Osteocyte (in vitro differentiated cells): ENCODE data around the gene NDUFA3. TPM values are rescaled to one million over a fixed set of nuclear protein-coding genes. Genes with fewer than 3 reads are reported as not detected.

Experiments
- DNase-seq: peaks from one replicate; pipeline ENCODE4 v3.0.0; 2021; ENCODE audit warnings: mixed read lengths; ENCODE audit not compliant: unreplicated experiment; ENCODE audit errors: extremely low spot score
- H3K27ac Mint-ChIP-seq: one replicate; pipeline ENCODE4 v1.8.0; 2021; ENCODE audit warnings: mild to moderate bottlenecking, mixed read lengths; ENCODE audit not compliant: unreplicated experiment
- H3K27me3 Mint-ChIP-seq: one replicate; pipeline ENCODE4 v1.8.0; 2021; ENCODE audit warnings: mixed read lengths; ENCODE audit not compliant: unreplicated experiment
- H3K36me3 Mint-ChIP-seq: one replicate; pipeline ENCODE4 v1.8.0; 2021; ENCODE audit warnings: mixed read lengths; ENCODE audit not compliant: unreplicated experiment
- H3K4me1 Mint-ChIP-seq: one replicate; pipeline ENCODE4 v1.8.0; 2021; ENCODE audit warnings: mixed read lengths; ENCODE audit not compliant: unreplicated experiment
- H3K4me3 Mint-ChIP-seq: one replicate; pipeline ENCODE4 v1.8.0; 2021; ENCODE audit warnings: mild to moderate bottlenecking, moderate library complexity, mixed read lengths; ENCODE audit not compliant: unreplicated experiment
- H3K9me3 Mint-ChIP-seq: one replicate; pipeline ENCODE4 v1.8.0; 2021; ENCODE audit warnings: mixed read lengths; ENCODE audit not compliant: unreplicated experiment
- long read RNA-seq: library from polyadenylated mRNA; unstranded; transcript quantifications from one replicate; pipeline ENCODE4 v2.0.0, GENCODE V29; 2021
- total RNA-seq: library from RNA; stranded (reverse); gene quantifications from 2 replicates; pipeline ENCODE4 v1.2.1, GENCODE V29; 2021
- TF ChIP-seq, protein P1 (sequence below): fragments of 200-600 bp; sonication (generic); IDR thresholded peaks from 2 replicates; pipeline ENCODE4 v1.5.0; 2021; ENCODE audit warnings: antibody characterized with exemption, mild to moderate bottlenecking, moderate library complexity

Gene NDUFA3
- total RNA-seq = 114 and 132 TPM in 2 replicates
- long read RNA-seq, transcript NDUFA3-214 (4 exons, 963 nt) = major isoform, 17 of 21 reads
- long read RNA-seq, partial matches to known transcripts = 1 of 21 reads
- long read RNA-seq, other reads (novel, unspliced or antisense) = 1 of 21 reads

DNA sequence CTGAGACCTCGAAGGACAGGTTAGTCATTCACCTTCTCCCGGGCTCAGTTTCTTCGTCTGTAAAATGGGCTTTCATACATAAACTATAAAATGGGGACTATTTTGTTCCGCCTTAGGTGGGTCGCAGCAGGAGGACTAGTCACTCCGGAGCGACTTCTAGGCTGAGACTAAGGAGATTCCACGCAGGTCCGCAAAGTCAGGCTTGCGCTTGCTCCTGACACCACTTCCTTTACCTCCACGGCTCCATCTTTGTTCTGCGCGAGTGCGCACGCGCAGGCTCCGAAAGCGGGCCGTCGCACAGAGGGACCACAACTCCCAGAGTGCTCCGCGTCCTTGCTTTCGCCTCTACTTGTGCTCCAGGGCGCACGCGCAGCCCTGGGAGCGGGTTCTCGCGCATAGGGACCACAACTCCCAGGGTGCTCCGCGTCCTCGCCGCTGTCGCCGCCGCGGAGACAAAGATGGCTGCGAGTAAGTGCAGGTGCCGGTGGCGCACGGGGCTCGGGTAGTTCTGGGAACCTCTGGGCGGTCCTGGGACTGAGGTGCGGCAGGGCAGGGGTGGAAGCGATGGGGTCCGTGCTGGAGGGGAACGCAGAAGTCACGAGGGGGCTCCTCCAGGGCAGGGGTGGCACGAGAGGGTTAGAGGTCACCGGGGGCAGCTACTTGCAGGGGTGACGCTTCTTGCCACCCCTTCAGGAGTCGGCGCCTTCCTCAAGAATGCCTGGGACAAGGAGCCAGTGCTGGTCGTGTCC, at the start of gene NDUFA3:
Gene NDUFA3 (plus strand): TSS at position 435 of the 749 bp plus-strand sequence. CDS start 24 bp downstream, at position 459.
- H3K36me3 Mint-ChIP-seq = peaks cover 7% of the 10 kb centered on the region
- H3K27ac Mint-ChIP-seq = peak within 1 kb of the TSS; percentile 87

DNA sequence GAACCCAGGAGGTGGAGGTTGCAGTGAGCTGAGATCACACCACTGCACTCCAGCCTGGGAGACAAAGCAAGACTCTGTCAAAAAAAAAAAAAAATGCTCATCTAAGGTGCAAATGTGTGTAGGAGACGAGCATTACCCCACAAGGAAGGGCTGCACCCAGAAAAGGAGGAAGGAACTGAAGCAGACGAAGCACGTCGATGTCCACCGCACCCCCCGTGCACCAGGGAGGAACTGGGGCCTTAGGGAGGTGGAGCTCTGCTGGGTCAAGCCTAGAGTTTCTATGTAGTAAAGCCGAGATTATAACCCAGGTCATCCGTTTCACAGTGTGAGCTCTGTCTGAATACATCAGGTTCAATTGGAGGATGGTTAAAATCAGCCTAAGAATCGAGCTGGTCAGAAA, 40.0 kb upstream of the NDUFA3 start:
- Mint-ChIP-seq H3K27me3 (no peaks in the 10 kb centered on the region), H3K9me3 (peaks cover 8% of the 10 kb centered on the region), H3K36me3 (no peaks in the 10 kb centered on the region), H3K27ac (no peak overlapping the region), H3K4me3 (no peak overlapping the region), H3K4me1 (no peaks in the 10 kb centered on the region)
- TF ChIP-seq, protein P1, sequence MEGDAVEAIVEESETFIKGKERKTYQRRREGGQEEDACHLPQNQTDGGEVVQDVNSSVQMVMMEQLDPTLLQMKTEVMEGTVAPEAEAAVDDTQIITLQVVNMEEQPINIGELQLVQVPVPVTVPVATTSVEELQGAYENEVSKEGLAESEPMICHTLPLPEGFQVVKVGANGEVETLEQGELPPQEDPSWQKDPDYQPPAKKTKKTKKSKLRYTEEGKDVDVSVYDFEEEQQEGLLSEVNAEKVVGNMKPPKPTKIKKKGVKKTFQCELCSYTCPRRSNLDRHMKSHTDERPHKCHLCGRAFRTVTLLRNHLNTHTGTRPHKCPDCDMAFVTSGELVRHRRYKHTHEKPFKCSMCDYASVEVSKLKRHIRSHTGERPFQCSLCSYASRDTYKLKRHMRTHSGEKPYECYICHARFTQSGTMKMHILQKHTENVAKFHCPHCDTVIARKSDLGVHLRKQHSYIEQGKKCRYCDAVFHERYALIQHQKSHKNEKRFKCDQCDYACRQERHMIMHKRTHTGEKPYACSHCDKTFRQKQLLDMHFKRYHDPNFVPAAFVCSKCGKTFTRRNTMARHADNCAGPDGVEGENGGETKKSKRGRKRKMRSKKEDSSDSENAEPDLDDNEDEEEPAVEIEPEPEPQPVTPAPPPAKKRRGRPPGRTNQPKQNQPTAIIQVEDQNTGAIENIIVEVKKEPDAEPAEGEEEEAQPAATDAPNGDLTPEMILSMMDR = no peak
- DNase-seq = no peak

More for the DNA sequence above, at the start of gene NDUFA3:
- TF ChIP-seq, protein P1 = no peak
- no peaks in the 10 kb centered on the region for H3K9me3 Mint-ChIP-seq
- peak; percentile 99 for DNase-seq
- H3K4me3 Mint-ChIP-seq = peak within 1 kb of the TSS; percentile 99
- H3K27me3 Mint-ChIP-seq = no peaks in the 10 kb centered on the region
- peaks cover 9% of the 10 kb centered on the region for H3K4me1 Mint-ChIP-seq

DNA sequence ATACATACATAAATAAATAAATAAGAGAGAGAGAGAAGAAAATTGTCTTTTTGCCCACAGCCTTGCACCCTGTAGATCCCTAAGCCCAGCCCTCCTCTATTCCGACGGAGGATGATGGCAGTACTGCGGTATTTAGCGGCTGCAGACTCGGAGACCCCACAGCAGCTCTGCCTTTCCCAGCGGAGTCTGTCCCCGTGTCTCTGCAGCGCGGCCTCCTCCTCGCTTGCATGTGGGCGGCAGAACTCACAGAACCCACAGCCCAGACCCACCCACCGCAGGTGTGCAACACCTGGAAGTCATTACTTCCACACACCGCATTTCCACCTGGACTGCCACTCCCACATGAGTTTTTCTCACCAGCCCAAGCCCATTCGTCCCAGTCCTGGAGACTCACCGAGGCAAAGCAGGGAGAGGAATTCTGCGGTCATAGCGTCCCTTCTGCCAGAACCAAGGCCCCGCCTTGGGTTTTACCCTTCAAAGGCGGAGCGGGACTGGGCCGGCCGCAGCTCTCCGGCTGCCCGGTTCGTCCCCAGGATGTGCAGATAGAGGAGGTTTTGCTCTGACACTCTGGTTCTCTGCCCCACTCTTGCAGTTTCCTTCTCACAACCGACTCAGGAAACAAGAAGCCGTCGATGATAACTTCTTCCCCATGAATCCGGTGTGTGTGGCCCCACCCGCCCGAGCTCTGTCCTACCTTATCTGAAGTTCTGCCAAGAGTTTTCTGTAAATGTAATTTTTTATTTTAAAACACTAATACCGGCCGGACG, 39.1 kb upstream of the NDUFA3 start, which contains the start of gene VSTM1:
Gene VSTM1 (minus strand): TSS at position 548 of the 767 bp plus-strand sequence. CDS start 120 bp downstream, at position 428.
- Mint-ChIP-seq H3K4me3 (no peak within 1 kb of the TSS), H3K36me3 (no peaks in the 10 kb centered on the region), H3K27me3 (no peaks in the 10 kb centered on the region), H3K4me1 (no peaks in the 10 kb centered on the region), H3K27ac (no peak within 1 kb of the TSS), H3K9me3 (peaks cover 8% of the 10 kb centered on the region)
- TF ChIP-seq, protein P1 = no peak
- DNase-seq = no peak

DNA sequence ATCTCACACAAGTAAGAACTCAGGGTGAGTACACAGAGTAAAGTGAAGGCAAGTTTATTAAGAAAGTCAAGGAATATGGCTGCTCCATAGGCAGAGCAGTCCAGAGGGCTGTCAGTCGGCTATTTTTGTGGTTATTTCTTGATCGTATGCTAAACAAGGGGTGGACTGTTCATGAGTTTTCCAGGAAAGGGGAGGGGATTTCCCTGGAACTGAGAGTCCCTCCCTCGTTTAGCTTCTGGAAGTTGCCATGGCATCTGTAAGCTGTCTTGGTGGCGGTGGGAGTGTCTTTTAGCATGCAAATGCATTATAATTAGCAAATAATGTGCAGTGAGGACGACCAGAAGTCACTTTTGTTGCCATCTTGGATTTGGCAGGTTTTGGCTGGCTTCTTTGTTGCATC, 33.2 kb upstream of the NDUFA3 start:
- TF ChIP-seq, protein P1 = no peak
- Mint-ChIP-seq H3K4me1 (no peaks in the 10 kb centered on the region), H3K27me3 (no peaks in the 10 kb centered on the region), H3K36me3 (no peaks in the 10 kb centered on the region), H3K27ac (no peak overlapping the region), H3K4me3 (no peak overlapping the region), H3K9me3 (peaks cover 20% of the 10 kb centered on the region)
- no peak for DNase-seq

DNA sequence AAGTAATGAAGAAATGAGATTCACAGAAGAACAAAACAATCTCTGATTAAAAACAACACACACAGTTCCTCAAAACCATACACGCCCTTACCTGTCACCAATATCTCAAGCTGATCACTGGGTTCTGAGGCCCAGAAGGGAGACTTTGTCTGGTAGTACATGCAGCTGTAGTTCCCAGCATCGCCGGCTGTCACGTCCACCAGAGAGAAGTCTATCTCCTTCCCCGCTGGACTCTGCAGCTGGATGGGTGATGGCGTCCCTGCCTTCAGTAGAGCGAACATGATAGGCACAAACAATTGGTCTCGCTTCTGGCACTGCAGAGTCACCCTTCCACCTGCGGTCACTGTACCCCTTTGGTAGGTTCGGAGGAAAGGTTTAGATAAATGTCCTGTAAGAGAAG, 28.8 kb upstream of the NDUFA3 start:
- TF ChIP-seq, protein P1 = no peak
- no peaks in the 10 kb centered on the region for H3K4me1 Mint-ChIP-seq
- no peak overlapping the region for H3K4me3 Mint-ChIP-seq
- peaks cover 15% of the 10 kb centered on the region for H3K9me3 Mint-ChIP-seq
- H3K27me3 Mint-ChIP-seq = no peaks in the 10 kb centered on the region
- no peaks in the 10 kb centered on the region for H3K36me3 Mint-ChIP-seq
- no peak for DNase-seq
- no peak overlapping the region for H3K27ac Mint-ChIP-seq
